Measurements from ENCODE around the gene MORN1. TPM values are rescaled to one million over a fixed set of nuclear protein-coding genes. Genes with fewer than 3 reads are reported as not detected.

MORN1 gene
- total and polyA plus RNA-seq, 2 of the 4 experiments (the other 2 are of a cell fraction) = 3.0 to 4.2 TPM

DNA sequence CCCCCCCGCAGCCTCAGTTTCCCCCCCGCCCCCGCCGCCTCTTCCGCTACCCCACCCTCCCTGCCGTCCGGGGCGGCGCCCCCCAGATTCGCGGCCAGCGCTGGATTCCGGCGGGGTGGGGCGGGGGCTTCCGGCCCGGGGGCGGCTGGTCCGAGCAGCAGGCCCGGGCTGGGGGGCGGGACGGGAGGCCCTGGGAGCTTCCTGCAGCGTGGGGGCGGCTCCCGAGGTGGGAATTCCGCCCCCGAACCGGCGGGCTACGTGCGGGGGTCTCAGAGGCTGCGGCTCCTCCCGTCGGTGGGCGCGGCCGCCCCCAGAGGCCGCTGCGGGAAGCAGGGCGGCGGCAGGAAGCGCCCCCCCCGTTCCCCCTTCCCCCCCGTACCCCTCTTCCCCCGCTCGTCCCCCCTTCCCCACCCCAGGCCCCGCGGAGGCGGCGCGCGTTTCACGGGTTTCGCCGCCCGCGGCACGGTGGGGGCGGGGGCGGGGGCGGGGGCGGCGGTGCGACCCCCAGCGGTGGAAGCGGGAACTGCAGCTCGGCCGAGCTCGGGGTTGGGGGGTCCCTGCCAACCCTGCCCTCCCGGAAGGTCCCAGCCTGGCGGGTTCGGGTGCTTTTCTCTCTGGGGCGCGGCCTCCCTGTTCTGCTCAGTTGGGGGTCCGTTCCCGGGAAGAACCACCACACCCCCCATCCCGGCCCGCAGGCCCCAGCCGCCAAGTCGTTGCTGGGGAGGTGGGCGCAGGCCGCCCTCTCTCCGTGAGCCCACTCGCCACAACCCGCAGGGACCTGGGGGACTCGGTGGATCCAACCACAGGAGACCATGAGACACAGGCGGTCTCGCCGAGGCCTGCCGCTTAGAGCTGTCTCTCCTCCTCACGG is 76.3 kb downstream of the MORN1 start:
- Histone ChIP-seq H2AFZ (replicated peaks; ENCODE audit: low read length, poor library complexity) (peak overlapping the region; percentile 88), H4K20me1 (ENCODE audit: insufficient read depth, low read length) (0 out of 2 replicates have a peak, but pooled peaks cover 3% of the 10 kb centered on the region), H3K4me1 (ENCODE audit: control insufficient read depth, insufficient read depth, low read length) (peaks cover 32% of the 10 kb centered on the region), H2BK15ac (ENCODE audit: low read depth, low read length) (no peak overlapping the region; the same call in 2 of the 3 replicates), H3K4me2 (ENCODE audit: low read depth, low read length) (peak overlapping the region; percentile 51), H3K9me3 (ENCODE audit: control insufficient read depth, insufficient read depth, low read length) (no peaks in the 10 kb centered on the region), H3K4me3 (ENCODE audit: insufficient read depth, low read depth, low read length) (peak overlapping the region; percentile 44), H4K91ac (ENCODE audit: insufficient read depth, low read depth, low read length) (peak overlapping the region; percentile 93), H2AK9ac (replicated peaks; ENCODE audit: low read depth, low read length, poor library complexity) (peak overlapping the region; percentile 90), H3K14ac (replicated peaks; ENCODE audit: low read depth, low read length) (peak overlapping the region; percentile 51), H2BK120ac (ENCODE audit: low read depth, low read length) (peak overlapping the region; percentile 74), H3K27me3 (ENCODE audit: control insufficient read depth, insufficient read depth, low read length) (no peaks in the 10 kb centered on the region), H3K18ac (ENCODE audit: low read depth, low read length) (no peak overlapping the region; the same call in 1 of the 2 replicates), H4K5ac (ENCODE audit: low read depth, low read length) (peak overlapping the region; percentile 62; the same call in 1 of the 2 replicates), H3K56ac (ENCODE audit: extremely low read depth, insufficient read depth, low read length) (no peak overlapping the region), H3K9ac (ENCODE audit: low read depth, low read length) (peak overlapping the region; percentile 50; the same call in 1 of the 2 replicates), H3K27ac (ENCODE audit: insufficient read depth, low read length) (peak overlapping the region; percentile 68), H3K23ac (ENCODE audit: low read depth, low read length) (no peak overlapping the region), H2AK5ac (ENCODE audit: low read depth, low read length) (peak overlapping the region; percentile 91), H4K8ac (ENCODE audit: low read depth in 2 of 2, low read length in 2 of 2) (peak overlapping the region; percentile 80 to 92; a peak in 3 of 4 replicates), H2BK20ac (ENCODE audit: low read depth, low read length) (peak overlapping the region; percentile 76; the same call in 1 of the 2 replicates), H2BK5ac (ENCODE audit: low read depth, low read length, poor library complexity, severe bottlenecking) (peak overlapping the region; percentile 48), H3K36me3 (ENCODE audit: control insufficient read depth, insufficient read depth, low read length) (peaks cover 5% of the 10 kb centered on the region; the same call in 1 of the 2 replicates), H3K79me1 (ENCODE audit: low read depth in 1 of 2, low read length in 2 of 2) (peaks cover 0 to 36% of the 10 kb centered on the region in 2 experiments; a peak in 1 of 4 replicates), H3K9me1 (ENCODE audit: insufficient read depth, low read length) (0 out of 2 replicates have a peak, but pooled peaks cover 4% of the 10 kb centered on the region), H3K4ac (ENCODE audit: low read depth, low read length) (peak overlapping the region; percentile 88)
- intact Hi-C loops (cut with micrococcal nuclease) = loop anchor here (5.0 kb wide), 2 partner anchors 67 to 118 kb away; no protein-coding TSS in a partner anchor
- in situ Hi-C loops (cut with MboI; ENCODE audit: low sequenced_read_pairs) = no loop called here
- ChIA-PET CTCF (interaction anchor here (1.0 to 1.6 kb wide), 4 partner anchors 19 to 83 kb away, joined by 3 to 5 read pairs (median 4); no protein-coding TSS in a partner anchor), POLR2A (ENCODE audit: unreplicated experiment) (interaction anchor here (0.7 kb wide), 2 partner anchors 8 to 303 kb away, joined by 3 read pairs; no protein-coding TSS in a partner anchor)
- 35% methylated on average over 11 of the region's 91 CpGs; no CpG with 5 or more reads in 1 of the 2 experiments for WGBS, 2 experiments (ENCODE audit: extremely low coverage in 2 of 2, insufficient read length in 1 of 2)
- dilution Hi-C loops (cut with HindIII; ENCODE audit: low sequenced_read_pairs, unreplicated experiment) = no loop called here
- no TSS peak for BruUV-seq (replicated peaks)
- ATAC-seq (ENCODE audit: low read depth) (peak; percentile 65), DNase-seq (peak; percentile 39)
- TF ChIP-seq BHLHE40 (IDR thresholded peaks at IDR 0.05; ENCODE audit: low read depth, low read length) (no peak), POLR2A (IDR thresholded peaks at IDR 0.05; ENCODE audit: low read depth, low read length) (no peak), FOS (IDR thresholded peaks at IDR 0.05; ENCODE audit: low read depth, low read length) (no peak), MAFK (IDR thresholded peaks at IDR 0.05; ENCODE audit: low read depth, low read length) (no peak), CHD1 (IDR thresholded peaks at IDR 0.05; ENCODE audit: low read depth, low read length) (no peak), RFX5 (IDR thresholded peaks at IDR 0.05; ENCODE audit: low read depth, low read length) (no peak), CEBPB (IDR thresholded peaks at IDR 0.05; ENCODE audit: low read depth, low read length) (no peak), MAZ (IDR thresholded peaks at IDR 0.05; ENCODE audit: borderline replicate concordance, low read depth, low read length) (peak; percentile 15; the same call in 1 of the 2 replicates), RCOR1 (IDR thresholded peaks at IDR 0.05; ENCODE audit: insufficient replicate concordance, low read length) (no peak)
- TF ChIP-seq, protein P1, sequence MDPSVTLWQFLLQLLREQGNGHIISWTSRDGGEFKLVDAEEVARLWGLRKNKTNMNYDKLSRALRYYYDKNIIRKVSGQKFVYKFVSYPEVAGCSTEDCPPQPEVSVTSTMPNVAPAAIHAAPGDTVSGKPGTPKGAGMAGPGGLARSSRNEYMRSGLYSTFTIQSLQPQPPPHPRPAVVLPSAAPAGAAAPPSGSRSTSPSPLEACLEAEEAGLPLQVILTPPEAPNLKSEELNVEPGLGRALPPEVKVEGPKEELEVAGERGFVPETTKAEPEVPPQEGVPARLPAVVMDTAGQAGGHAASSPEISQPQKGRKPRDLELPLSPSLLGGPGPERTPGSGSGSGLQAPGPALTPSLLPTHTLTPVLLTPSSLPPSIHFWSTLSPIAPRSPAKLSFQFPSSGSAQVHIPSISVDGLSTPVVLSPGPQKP (IDR thresholded peaks at IDR 0.05; ENCODE audit: borderline replicate concordance, low read depth, low read length) = no peak
- TF ChIP-seq, protein P2, sequence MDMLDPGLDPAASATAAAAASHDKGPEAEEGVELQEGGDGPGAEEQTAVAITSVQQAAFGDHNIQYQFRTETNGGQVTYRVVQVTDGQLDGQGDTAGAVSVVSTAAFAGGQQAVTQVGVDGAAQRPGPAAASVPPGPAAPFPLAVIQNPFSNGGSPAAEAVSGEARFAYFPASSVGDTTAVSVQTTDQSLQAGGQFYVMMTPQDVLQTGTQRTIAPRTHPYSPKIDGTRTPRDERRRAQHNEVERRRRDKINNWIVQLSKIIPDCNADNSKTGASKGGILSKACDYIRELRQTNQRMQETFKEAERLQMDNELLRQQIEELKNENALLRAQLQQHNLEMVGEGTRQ (IDR thresholded peaks at IDR 0.05; ENCODE audit: low read depth, low read length) = no peak
- TF ChIP-seq, protein P3, sequence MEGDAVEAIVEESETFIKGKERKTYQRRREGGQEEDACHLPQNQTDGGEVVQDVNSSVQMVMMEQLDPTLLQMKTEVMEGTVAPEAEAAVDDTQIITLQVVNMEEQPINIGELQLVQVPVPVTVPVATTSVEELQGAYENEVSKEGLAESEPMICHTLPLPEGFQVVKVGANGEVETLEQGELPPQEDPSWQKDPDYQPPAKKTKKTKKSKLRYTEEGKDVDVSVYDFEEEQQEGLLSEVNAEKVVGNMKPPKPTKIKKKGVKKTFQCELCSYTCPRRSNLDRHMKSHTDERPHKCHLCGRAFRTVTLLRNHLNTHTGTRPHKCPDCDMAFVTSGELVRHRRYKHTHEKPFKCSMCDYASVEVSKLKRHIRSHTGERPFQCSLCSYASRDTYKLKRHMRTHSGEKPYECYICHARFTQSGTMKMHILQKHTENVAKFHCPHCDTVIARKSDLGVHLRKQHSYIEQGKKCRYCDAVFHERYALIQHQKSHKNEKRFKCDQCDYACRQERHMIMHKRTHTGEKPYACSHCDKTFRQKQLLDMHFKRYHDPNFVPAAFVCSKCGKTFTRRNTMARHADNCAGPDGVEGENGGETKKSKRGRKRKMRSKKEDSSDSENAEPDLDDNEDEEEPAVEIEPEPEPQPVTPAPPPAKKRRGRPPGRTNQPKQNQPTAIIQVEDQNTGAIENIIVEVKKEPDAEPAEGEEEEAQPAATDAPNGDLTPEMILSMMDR (conservative IDR thresholded peaks at IDR 0.05; ENCODE audit: low read depth, low read length) = peak; percentile 47

All from IMR-90 (cell line).